RKO (cell line): ENCODE results near the gene OTOG.

ENCODE experiments used
- DNase-seq: peaks from one replicate; pipeline ENCODE4 v3.0.0-alpha.2; 2016; ENCODE audit warnings: low spot score

Gene OTOG, protein sequence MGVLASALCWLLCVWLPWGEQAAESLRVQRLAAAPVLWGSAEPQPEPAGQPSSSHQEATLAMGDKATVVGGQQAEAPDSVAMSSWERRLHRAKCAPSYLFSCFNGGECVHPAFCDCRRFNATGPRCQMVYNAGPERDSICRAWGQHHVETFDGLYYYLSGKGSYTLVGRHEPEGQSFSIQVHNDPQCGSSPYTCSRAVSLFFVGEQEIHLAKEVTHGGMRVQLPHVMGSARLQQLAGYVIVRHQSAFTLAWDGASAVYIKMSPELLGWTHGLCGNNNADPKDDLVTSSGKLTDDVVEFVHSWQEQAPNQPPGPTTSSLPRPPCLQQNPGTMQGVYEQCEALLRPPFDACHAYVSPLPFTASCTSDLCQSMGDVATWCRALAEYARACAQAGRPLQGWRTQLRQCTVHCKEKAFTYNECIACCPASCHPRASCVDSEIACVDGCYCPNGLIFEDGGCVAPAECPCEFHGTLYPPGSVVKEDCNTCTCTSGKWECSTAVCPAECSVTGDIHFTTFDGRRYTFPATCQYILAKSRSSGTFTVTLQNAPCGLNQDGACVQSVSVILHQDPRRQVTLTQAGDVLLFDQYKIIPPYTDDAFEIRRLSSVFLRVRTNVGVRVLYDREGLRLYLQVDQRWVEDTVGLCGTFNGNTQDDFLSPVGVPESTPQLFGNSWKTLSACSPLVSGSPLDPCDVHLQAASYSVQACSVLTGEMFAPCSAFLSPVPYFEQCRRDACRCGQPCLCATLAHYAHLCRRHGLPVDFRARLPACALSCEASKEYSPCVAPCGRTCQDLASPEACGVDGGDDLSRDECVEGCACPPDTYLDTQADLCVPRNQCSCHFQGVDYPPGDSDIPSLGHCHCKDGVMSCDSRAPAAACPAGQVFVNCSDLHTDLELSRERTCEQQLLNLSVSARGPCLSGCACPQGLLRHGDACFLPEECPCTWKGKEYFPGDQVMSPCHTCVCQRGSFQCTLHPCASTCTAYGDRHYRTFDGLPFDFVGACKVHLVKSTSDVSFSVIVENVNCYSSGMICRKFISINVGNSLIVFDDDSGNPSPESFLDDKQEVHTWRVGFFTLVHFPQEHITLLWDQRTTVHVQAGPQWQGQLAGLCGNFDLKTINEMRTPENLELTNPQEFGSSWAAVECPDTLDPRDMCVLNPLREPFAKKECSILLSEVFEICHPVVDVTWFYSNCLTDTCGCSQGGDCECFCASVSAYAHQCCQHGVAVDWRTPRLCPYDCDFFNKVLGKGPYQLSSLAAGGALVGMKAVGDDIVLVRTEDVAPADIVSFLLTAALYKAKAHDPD (N-terminal part only)

DNA sequence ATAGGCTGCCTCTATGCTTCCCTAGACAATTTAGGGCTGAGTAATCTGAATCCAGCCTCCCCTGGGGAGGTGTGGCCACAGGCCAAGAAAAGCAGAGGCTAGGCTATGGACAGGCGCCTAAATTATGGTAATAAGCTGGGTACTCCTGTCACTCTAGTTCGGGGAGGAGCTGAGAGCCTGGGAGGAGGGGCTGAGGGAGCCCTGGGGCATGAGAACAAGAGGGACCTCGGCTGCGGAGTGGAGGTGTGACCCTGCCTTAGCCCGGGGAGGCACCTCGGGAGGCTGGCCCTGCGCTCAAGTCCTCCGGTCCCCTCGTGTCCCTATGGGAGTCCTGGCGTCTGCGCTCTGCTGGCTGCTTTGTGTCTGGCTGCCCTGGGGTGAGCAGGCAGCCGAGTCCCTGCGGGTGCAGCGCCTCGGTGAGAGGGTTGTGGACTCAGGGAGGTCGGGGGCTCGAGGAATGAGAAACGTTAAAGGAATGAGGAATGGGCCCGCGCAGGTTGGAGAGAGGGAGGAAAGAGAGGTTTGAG lies at the start of gene OTOG:
TSS of gene OTOG (plus strand) at position 209 of the 527 bp plus-strand sequence. CDS start at position 323, 114 bp downstream.
- DNase-seq = no peak

DNA sequence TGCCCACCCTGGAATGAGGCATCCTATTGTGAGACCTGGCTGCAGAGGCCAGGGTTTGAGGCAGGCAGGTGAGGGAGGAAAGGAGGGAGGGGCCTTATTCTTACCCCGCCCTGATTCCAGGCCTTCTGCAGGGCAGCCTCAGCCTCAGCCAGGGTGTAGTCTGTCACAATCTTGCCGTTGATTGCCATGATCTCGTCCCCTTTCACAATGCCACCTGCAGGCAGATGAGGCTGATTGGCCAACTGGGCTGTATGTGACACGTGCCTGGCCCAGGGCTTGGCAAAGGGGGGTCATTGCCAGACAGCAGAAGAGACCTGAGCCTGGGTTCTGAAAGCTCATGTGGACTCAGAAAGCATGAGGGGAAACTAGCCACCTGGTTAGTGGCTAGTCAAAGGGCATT lies 49.0 kb upstream of the OTOG start:
- no peak for DNase-seq

DNA sequence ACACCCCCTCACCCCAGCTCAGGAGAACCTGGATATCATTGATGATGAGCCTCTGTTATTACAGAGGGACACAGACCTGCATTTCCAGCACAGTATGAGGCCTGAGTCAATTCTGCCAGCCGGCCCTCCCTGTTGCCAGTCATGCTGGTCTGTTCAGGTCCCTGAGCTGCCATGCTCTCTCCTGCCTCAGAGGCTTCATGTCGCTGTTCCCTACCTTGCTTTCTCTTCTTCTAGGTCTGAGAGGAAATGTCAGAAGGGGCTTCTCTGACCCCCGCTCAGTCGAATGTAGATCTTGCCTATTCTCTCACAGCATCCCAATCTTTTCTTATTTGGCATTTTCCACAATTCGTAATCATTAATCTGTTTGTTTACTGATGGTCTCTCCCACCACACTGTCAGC lies 48.6 kb upstream of the OTOG start:
- peak; percentile 52 for DNase-seq

DNA sequence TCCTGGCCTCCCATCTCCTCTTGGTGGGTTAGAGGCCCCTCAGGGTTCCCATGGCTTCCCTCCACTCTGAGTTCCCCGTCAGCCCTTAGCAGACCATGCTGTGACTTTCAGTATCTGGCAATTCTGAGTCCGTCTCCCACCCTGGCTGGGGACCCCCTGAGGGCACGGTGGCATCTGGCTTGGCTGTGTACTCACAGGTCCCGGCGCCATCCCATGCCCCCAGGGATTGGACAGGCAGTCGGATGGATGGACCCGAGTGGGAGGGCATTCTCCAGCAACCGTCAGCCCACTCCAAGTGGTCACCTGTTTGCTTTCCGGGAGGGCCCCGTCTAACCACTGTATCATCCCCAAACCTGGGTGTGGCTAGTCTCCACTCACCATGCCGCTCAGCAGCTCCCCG lies 46.4 kb upstream of the OTOG start:
- no peak for DNase-seq

DNA sequence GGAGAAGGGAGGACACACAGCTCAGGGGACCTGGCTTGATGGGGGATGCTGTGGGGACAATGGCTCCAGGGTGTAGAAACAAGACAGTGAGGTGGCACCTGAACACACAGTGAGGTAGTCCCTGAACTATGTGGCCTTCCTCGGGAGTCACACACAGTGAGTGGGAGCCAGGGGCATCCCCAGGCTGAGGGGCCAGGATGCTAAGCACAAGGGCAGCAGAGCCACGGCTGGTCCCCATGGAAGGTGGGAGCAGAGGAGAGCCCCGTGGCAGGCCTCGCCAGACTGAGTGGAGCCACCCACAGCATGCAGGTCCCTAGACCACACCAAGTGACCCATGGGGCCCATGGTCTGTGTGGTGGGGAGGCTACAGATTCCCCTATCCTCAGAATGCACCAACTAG lies 44.4 kb upstream of the OTOG start:
- no peak for DNase-seq

DNA sequence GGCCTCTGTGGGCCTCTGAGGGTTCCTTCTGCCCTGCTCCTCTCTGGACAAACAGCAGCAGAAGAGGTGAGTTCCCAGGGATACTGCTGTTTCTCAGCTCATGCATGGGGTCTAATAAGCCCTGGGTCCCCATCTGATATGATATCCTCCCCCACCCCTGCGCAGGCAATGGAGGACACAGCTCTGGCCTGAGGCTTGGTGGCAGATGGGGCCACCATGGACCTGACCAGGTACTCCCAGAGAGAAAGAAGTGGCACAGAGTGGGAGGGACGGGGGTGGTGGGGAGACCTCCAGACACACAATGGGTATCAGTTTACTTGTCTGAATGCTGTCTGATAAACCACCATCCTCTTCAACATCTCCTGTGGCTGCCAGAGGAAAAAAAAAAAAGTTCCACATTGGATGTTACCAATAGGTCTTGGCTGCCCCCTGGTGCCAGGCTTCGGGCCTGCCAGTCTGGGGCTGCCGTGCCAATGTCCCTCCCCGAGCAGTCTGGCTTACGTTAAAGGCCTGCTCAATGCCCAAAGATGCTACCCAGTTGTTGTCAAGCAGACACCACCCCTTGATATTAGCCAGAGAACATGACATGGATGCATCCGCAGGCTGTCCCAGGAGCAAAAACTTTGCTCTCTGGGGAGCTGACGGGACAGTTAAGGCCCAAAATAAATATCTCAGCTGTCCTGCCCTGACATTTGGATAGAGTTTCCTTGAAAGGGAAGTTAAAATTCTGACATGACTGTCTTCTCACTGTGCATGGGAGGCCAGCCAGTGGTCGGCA lies 42.5 kb upstream of the OTOG start:
- DNase-seq = peak; percentile 54

DNA sequence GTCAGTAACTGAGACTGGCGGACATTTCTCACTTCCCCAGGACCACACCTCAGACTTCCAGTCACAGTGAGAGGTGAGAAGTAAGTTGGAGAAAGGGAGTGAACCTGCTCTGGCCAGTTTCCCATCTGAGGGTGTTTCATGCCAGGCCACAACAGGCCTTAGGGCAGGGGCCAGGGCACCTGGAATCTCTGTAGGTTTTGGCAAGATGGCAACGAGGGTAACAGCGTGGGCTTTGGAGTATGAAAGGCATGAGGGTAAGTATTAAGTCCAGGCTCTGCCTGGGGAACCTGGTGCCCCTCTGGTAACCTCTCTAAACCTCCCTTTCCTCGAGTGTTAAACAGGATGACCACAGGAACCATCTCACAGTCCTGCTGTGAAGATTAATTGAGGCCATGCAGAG lies 41.9 kb upstream of the OTOG start:
- DNase-seq = no peak

DNA sequence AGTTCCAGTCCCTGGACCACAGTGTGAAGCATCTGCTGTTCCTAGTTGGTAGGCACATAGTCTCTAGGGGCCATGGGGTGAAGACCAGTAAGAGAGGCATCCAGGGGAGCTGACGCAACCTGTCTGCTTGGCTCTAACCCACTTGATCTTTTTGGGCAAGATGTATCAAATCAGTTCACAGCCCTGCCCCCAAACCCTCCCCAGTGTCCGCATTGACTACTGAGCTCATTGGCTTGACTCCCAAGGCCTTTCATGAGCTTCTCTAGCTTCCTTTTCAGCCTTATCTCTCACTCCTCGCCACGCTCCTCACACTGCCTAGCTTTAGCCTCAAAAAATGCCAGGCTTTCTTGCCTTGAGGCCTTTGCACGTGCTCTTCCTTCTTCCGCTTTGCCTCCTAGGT lies 40.7 kb upstream of the OTOG start:
- DNase-seq = no peak

DNA sequence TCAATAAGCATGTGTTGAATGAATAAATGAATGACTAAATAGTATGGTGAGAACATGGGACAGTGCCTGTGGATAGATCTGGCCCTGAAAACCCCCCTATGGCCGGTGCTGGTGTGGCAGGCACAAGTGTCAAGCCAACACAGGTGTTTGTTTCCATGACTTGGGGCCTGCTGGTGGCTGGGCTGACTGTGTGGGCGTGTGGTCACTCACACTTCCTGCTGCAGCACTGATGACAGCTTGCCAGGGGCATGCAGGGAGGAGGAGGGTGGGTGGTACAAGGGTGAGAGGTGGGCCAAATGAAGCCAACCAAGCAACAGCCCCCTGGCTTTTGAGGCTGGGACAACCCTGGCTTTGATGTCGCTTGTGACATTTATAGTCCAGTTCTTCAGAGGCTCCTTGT lies 40.1 kb upstream of the OTOG start:
- no peak for DNase-seq

DNA sequence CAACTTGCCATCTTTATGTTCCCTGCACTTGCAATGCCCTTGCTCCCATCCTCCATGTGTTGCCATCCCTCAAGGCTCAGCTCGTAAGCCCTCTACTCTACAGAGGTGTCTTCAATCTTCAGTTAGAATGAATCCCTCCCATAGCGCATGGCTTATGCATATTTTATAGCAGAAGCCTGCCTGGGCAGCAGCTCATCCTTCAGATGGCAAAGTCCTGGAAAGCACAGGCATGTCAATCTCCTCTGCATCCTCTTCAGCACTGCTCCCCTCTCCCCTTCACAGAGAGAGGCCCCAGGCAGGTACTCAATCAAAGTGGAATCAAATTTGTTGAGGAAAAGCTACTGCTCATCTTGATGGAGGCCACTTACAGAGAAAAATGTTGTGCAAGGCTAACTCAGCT lies 39.3 kb upstream of the OTOG start:
- no peak for DNase-seq

DNA sequence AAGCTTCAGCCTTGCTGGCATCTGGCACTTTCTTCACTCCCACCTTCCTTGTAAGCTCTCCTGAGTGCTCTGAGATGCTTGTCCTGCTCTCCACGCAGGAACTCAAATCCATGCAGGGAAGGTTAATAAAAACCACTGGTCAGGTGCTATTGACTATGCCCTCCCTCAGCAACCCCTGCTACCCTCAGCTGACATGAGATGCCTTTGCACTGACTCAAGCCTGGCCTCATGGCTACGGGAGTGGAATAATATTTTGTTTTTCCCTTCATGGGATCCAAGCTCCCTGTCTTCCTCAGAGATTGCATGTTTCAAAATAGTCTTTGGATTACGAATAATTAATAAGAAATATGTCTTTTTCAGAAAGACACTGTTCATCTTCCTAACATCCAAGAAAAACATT lies 38.8 kb upstream of the OTOG start:
- no peak for DNase-seq

DNA sequence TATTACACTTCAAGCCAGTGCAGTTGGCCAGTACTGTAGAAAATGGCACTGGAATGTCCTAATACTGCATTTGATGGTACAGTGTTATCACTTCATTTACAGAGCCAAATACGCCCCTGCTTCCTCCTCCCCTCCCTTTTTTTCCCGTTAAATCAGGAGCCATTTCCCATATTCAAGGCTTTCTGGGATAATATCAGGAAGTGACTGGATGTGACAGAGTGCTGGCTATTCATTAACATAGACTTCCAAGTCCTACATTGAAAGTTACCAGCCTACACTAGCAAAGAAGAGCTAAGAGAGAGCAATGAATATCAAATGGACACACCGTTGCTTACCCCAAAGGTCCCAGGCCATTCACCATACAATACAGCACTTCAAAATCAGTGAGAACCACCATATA lies 38.3 kb upstream of the OTOG start:
- DNase-seq = no peak

DNA sequence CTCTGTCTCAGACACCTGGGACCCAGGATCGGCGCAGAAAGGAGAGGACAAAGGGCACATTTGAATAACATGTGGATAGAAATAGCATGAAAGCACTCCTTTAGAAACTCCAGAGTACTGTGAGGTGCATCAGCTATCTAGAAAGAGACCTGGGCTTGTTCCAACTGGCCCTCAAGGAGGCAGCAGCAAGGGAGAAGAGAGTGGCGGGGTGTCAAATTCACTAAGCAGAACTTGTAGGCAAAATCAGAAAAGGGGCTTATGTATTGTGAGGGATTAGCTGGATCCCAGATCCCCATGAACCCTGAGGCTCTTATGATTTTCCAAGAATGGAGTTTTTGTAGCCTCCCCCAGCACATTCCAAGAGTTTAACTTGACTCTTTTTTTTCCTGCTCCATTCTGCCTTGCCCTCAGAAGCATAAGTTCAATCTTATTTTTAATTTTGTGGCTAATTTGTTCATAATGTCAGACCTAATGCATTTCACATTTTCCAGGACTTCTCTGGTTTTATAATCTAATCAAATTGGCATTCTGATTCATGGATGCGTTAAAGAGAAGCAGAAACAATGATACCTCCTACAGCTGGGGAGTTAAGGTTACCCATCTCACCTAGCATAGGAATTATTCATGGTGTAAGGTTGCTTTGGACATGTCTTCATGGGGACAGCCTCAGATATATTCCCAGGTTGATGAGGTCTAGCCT lies 36.4 kb upstream of the OTOG start:
- no peak for DNase-seq

DNA sequence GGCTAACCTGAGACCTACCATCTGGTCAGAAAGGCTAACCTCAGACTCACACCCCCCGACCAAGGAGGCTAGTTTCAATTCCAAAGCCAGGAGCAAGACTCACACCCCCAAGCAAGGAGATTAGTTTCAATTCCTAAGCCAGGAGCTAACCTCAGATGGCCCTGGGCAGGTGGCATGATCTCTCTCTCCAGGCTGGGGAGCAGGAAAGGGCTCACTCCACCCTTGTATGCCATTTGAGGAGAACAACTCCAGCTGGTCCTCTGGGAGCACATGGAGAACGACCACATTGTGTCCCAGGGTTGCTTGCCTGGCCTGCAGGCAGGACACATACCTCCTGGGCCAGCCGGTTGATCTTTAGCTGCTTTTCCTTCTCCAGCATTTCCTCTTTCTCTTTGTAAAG lies 35.5 kb upstream of the OTOG start:
- no peak for DNase-seq

DNA sequence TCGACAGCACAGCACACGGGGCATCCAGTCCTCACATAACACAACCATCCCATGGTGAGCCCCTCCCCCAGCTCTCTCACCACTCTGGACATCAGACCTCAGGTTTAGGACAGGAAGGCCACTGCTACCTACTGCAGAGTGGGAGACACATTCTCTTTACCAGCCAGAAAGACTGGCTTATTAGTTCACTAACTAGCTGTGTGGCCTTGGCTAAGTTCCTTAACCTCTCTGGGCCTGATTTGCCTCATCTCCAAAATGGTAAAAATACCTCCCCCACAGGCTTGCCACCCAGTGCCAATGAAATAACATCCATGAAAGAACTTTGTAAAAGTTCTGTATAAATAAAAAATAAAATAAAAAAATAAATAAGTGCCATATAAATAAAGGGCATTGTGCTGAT lies 35.0 kb upstream of the OTOG start:
- DNase-seq = no peak

DNA sequence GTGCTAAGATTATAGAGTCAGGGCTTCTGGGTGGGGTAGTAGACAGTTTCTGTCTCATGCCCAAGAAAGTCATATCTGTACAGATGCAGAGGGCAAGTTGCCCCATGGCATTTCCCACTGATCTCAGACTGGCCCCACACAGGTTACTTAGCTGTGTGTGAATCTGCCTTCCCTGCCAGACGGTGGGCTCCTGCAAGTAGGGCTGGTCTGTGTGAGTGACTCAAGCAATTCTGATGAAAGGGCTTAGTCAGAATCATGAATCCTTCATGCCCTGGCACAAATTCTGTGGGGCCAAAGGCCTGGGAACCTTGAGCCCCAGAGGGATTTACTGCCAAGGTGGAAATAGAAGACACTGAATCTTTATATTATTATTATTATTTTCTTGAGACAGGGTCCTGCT lies 33.2 kb upstream of the OTOG start:
- DNase-seq = peak; percentile 24

DNA sequence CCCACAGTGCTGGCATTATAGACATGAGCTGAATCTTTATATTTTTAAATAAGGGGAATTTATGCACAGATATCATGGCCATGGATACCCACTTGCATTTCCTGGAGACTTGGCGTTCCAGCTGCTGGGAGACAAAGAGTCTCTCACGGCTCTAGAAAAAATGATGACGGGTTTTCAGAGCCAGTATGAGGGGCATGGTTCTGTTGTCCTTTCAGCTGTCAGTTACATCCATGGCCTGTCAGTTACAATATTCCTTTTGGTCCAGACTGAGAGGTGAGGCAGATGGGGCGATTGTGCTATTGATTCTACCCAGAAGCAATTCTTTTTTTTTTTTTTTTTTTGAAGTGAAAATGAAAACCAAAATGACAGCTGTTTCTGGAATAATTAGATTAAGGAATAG lies 32.6 kb upstream of the OTOG start:
- no peak for DNase-seq

DNA sequence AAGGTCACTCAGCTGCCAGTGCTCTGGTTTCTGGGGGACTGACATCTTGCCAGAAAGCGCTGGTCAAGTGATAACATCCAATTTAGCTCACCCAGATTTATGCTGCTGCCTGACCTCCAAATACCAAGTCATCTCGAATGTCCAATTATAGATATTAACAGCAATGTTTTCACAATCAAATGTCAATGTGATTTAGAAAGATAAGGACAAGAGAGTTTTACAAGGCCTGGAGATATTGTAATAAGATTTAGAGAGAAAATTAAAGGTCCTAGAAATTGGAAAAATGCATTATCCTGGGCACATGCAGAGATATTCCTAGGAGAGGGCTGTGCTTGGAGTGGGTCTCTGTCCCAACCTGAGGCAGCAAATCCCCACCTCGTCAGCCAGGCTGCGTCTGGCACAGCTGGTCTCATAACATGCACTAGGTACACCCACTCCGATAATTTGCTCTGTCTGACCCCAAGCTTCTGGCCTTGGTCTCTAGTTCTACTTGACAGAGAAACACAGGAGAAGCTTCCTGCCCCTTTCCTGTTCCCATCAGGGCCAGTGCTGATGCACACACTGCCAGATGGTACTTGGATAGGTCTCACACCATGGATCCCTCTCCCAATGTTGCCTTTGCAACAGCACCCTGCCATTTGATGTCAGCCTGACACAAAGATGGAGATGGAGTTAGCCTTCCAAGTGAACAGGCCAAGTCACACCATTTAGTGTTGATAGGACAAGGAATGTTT lies 31.4 kb upstream of the OTOG start:
- DNase-seq = no peak

DNA sequence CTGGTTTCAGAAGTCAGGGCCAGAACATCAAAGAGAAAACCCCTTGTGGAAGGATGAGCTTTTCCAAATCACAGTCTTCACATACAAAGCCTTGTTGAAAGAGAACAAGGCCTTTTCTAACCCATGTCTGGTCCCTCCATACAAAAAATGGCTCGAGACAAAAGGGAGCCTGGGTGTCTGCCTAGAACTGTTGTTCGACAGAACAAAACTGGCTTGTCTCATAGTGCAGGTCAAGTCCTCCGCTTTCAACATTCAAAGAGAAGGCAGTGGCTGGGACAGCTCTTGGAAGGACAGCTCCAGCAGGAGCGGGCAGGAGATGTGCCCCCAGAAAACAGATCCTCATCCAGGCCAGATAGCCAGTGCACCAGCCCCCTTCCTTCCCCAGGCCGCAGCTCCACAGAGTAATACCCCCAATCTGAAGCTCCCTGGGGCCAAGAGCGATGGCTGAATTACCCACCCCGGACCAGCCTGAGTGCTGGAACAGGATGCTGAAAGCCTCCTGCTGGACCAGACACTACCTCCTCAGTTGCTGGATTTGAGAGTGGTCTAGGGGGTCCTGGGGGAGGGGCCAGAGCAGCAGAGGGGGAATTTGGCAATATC lies 30.4 kb upstream of the OTOG start:
- no peak for DNase-seq

DNA sequence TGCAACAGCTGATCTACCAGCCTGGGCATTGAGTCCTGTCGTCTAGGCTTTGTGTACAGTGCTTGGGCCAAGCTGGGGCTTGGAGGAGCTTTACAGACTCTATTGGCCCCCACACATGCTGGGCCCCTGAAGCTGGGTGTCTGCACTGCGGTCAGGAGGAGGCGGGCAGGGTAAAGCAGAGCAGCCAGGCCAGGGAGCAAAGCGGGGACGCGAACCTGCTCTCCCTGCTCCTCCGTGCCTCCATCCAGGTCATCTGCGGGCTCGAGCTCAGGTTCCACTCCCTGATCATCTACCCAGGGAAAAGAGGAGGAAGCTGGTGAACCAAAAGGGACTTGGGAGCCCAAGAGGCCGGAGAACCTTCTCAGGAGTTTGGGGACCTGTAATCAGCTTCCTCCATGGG lies 29.9 kb upstream of the OTOG start:
- DNase-seq = no peak
